Heart left ventricle (tissue), 16 donors: ENCODE data around the gene NISCH. TPM values are rescaled to one million over a fixed set of nuclear protein-coding genes. Genes with fewer than 3 reads are reported as not detected.

ENCODE experiments used
- ATAC-seq, 4 donors: fragments of 200-7000 bp; cut with Tn5 transposase; one replicate each; pipeline ENCODE4 v1.9.1; 2020 to 2022; ENCODE audit warnings: moderate library complexity in 4 of 4, mild to moderate bottlenecking in 3 of 4, moderate number of reproducible peaks in 1 of 4
- DNase-seq, 5 donors: peaks; one replicate each; pipeline ENCODE4 v3.0.0-alpha.2; 2020
- H3K27ac ChIP-seq, 12 donors: fragments of 200-600 bp; sonication (generic) in 4 of 12; one replicate each; pipeline versions ENCODE4 v1.5.0 to v1.8.0; 2016 to 2022; ENCODE audit warnings: mild to moderate bottlenecking in 2 of 12
- H3K27me3 ChIP-seq, 9 donors: fragments of 200-600 bp; sonication (generic) in 2 of 9; one replicate each; pipeline versions ENCODE4 v1.5.1 to v1.8.0; 2016 to 2022; ENCODE audit warnings: mild to moderate bottlenecking in 3 of 9
- H3K36me3 ChIP-seq, 9 donors: fragments of 200-600 bp; sonication (generic) in 2 of 9; one replicate each; pipeline versions ENCODE4 v1.5.0 to v1.8.0; 2018 to 2022; ENCODE audit warnings: mild to moderate bottlenecking in 2 of 9
- H3K4me1 ChIP-seq, 12 donors: fragments of 200-600 bp; sonication (generic) in 4 of 12; one replicate each; pipeline versions ENCODE4 v1.5.0 to v1.8.0; 2016 to 2022; ENCODE audit warnings: mild to moderate bottlenecking in 3 of 12
- H3K4me3 ChIP-seq, 12 donors: fragments of 200-600 bp; sonication (generic) in 4 of 12; one replicate each; pipeline versions ENCODE4 v1.5.0 to v1.8.0; 2017 to 2022; ENCODE audit warnings: mild to moderate bottlenecking in 9 of 12, moderate library complexity in 4 of 12
- H3K9me3 ChIP-seq, 12 donors: fragments of 200-600 bp; sonication (generic) in 4 of 12; one replicate each; pipeline versions ENCODE4 v1.5.0 to v1.8.0; 2016 to 2022; ENCODE audit warnings: mild to moderate bottlenecking in 1 of 12
- POLR2A ChIP-seq, 2 donors: fragments of 450-650 bp; IDR thresholded peaks; one replicate each; pipeline ENCODE4 v1.6.1; 2017; ENCODE audit warnings: antibody characterized with exemption in 2 of 2, mild to moderate bottlenecking in 2 of 2, moderate library complexity in 2 of 2
- WGBS, 4 donors: extraction: QIAGEN DNeasy Blood & Tissue Kit in 2 of 4; methylation state at CpG; one replicate each; pipeline versions ENCODE4 v1.1.5 to v1.1.7; 2013 to 2018; 5-methylcytosine and 5-hydroxymethylcytosine counted together
- intact Hi-C, 10 donors: fragments of 100-400 bp; cut with DNase I; formaldehyde crosslinking; loops; one replicate each; pipeline versions ENCODE4 v1.11.1 to v1.14.2; 2022
- polyA plus RNA-seq, 2 donors: library from polyadenylated mRNA; stranded (reverse); fragments of 200-250 nt; gene quantifications; one replicate each; pipeline ENCODE4 v1.2.3, GENCODE V29; 2013
- total RNA-seq, 9 donors: library from RNA; depleted of rRNA in 2 of 9; stranded (reverse); fragments of >200 nt in 2 of 9; fragmentation: NEBNext Ultra II Directional in 3 of 9; extraction: Animal tissue kit (Norgen Biotek cat#: 25700) in 3 of 9; gene quantifications; one replicate each; pipeline versions ENCODE4 v1.1.0 to v1.2.4, GENCODE V29; 2016 to 2023
- TF ChIP-seq, protein P1 (sequence below), 12 donors: fragments of 200-600 bp; sonication (generic) in 4 of 12; IDR thresholded peaks; one replicate each; pipeline versions ENCODE4 v1.5.0 to v1.8.0; 2018 to 2022; ENCODE audit warnings: antibody characterized with exemption in 12 of 12, mild to moderate bottlenecking in 5 of 12
- donor health status: ischemic (EF 13 %, LVEDD 7.1; RV severe dilation, severe dysfunction).
- donor health status: healthy with polysubstance abuse.
- donor health status: DM: no; HTN: yes; CAD: no.
- donor health status: DM: no; HTN: no; CAD: no.
- donor health status: ischemic (EF 25% LVEDD 6.9; RV normal size, moderate dysfunction).
- donor health status: ischemic (EF 25% LVEDD 5.7; RV mildly dilated, moderate dysfunction).
- donor health status: healthy.
- donor health status: DM: yes; HTN: yes; CAD: no.
- donor health status: ischemic (EF 35%, LVEDD 5.7; RV mildly dilated, moderate dysfunction).
- donor health status: nonischemic (EF 11% LVEDD 7.7; RV severe dilation, severe dysfunction).
- donor health status: DM: yes; HTN: yes; CAD: no.
- donor health status: PGD.
- donor health status: ischemic (EF 29% LVEDD 5.4; RV normal size, mild dysfunction).
- donor health status: nonischemic (EF 23%, LVEDD 6.1; RV moderate dilation, normal function).

Gene NISCH
- total and polyA plus RNA-seq, 11 donors = 28.8 to 56.2 (median 42.0) TPM

DNA sequence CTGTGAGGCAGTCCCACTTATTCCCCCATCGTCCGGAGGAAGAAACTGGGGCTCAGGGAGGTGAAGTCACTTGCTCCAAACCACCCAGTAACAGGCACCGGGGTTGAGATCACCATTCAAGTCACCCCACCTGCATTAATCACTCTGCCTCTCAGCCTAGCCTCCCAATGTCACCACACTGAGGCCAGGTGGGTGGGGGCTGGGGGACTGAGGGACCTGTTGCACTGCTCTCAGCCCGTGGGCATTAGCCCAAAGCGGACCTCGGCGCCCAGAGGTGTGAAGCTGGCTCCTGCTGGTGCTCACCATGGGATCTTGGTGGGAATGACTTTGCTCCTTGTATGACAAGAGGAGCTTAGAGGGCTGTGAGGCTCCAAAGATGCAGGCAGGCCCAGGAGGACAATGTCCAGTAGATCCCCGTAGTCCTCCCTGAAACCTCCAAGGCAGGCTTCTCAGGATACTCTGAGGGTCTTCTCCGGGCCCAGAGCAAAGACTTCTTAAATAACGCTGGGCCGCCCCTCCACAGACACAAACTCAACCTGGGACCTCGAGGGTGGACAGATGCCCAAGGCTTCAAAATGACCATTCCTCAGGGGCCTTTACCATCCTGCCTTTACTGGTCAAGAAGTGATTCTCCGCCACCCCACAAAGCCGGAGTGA, 76.6 kb downstream of the NISCH start:
- Histone ChIP-seq H3K9me3 (no peaks in the 10 kb centered on the region), H3K4me1 (peaks cover 0 to 80% (median 55%) of the 10 kb centered on the region in 12 donors), H3K27ac (peak overlapping the region; percentile 16 to 93 (median 80)), H3K36me3 (peaks cover 0 to 18% (median 10%) of the 10 kb centered on the region in 9 donors), H3K4me3 (peak overlapping the region in 9 of 12 donors; percentile 60 to 75 (median 66)), H3K27me3 (no peaks in the 10 kb centered on the region)
- TF ChIP-seq, protein P1, sequence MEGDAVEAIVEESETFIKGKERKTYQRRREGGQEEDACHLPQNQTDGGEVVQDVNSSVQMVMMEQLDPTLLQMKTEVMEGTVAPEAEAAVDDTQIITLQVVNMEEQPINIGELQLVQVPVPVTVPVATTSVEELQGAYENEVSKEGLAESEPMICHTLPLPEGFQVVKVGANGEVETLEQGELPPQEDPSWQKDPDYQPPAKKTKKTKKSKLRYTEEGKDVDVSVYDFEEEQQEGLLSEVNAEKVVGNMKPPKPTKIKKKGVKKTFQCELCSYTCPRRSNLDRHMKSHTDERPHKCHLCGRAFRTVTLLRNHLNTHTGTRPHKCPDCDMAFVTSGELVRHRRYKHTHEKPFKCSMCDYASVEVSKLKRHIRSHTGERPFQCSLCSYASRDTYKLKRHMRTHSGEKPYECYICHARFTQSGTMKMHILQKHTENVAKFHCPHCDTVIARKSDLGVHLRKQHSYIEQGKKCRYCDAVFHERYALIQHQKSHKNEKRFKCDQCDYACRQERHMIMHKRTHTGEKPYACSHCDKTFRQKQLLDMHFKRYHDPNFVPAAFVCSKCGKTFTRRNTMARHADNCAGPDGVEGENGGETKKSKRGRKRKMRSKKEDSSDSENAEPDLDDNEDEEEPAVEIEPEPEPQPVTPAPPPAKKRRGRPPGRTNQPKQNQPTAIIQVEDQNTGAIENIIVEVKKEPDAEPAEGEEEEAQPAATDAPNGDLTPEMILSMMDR (IDR thresholded peaks at IDR 0.05) = no peak
- TF ChIP-seq POLR2A (IDR thresholded peaks at IDR 0.05) = no peak
- ATAC-seq = no peak
- DNase-seq = peak in 2 of 5 donors; percentile 18 to 21
- intact Hi-C loops = loop anchor here in 3 of 10 donors (2.0 to 5.0 kb wide), 3 partner anchors 35 to 50 kb away; partner anchors contain the start of gene STAB1 (in 1 of the 3)
- 75 to 86% (median 82%) methylated on average over 5 to 14 of the region's 14 CpGs for WGBS, 4 donors

DNA sequence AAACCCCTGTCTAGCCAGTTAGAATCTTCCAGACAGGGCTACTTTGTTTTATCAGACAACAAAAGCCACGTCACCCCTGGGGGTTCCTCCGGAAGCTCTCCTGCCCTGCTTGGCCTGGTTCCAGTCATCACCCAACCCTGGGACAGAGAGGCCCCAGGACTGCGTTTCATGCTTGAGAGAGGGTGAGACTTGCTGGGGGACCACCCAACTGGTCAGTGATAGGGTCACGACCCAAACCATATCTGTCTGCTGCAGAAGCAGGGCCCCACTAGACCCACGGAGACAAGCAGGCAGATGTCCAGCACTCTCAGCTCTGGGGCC, 77.1 kb downstream of the NISCH start:
- Histone ChIP-seq H3K27me3 (no peaks in the 10 kb centered on the region), H3K4me3 (peak overlapping the region; percentile 46 to 75 (median 62)), H3K36me3 (peaks cover 0 to 13% (median 7%) of the 10 kb centered on the region in 9 donors), H3K4me1 (peaks cover 0 to 80% (median 57%) of the 10 kb centered on the region in 12 donors), H3K27ac (peak overlapping the region in 10 of 12 donors; percentile 59 to 93 (median 88)), H3K9me3 (no peaks in the 10 kb centered on the region)
- TF ChIP-seq, protein P1 (IDR thresholded peaks at IDR 0.05) = no peak
- TF ChIP-seq POLR2A (IDR thresholded peaks at IDR 0.05) = no peak
- intact Hi-C loops = loop anchor here in 2 of 10 donors (5.0 kb wide), 2 partner anchors 35 to 50 kb away; partner anchors contain the start of gene STAB1 (in 1 of the 2)
- ATAC-seq = no peak
- 39 to 59% (median 41%) methylated on average over 4 to 5 of the region's 5 CpGs for WGBS, 4 donors
- DNase-seq = peak in 2 of 5 donors; percentile 41 to 52

DNA sequence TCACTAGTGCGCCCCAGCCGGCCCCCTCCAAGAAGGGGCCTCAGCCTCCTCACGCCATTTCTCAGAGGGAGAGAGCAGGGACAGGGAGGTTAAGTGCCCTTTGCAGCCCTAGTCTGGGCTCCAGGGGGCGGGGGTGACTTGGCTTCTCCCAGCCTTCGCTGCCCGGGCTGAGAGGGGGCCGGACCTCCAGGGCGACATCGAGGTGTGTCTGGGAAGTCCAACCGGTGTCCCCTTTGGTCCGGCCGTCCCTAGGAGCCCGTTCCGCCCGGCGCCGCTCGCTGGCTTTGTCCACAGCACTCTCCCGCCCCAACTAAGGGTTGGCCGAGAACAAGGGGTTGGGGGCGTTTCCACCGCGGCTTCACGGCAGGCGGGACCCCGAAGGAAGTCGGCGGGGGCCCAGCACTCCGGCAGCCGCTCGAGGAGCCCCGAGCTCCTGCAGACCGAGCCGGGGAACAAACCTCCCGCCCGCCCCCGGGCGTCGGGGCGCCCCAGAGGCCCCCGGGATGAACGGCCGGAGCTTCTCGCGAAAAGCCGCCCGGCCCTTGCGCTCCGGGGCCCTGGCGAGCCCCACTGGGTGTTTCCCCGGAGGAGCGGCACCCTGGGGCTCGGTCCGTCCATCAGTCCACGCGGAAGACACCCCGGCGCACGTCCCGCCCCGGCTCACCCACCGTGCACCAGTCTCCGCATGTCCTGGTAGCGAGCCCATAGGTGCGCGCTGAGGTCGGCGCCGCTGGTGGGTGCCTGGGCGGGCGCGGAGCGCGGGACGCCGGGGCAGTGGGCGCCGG, 77.6 kb downstream of the NISCH start:
- peak overlapping the region; percentile 12 to 93 (median 80) for H3K27ac ChIP-seq
- H3K4me1 ChIP-seq = peaks cover 4 to 85% (median 63%) of the 10 kb centered on the region in 12 donors
- intact Hi-C loops = loop anchor here in 2 of 10 donors (5.0 kb wide), 2 partner anchors 36 to 51 kb away; partner anchors contain the start of gene STAB1 (in 1 of the 2)
- H3K27me3 ChIP-seq = no peaks in the 10 kb centered on the region
- ATAC-seq = no peak
- H3K36me3 ChIP-seq = peaks cover 0 to 9% (median 1%) of the 10 kb centered on the region in 9 donors
- 2 to 11% (median 4%) methylated on average over 10 to 78 of the region's 78 CpGs for WGBS, 4 donors
- peak overlapping the region; percentile 46 to 75 (median 62) for H3K4me3 ChIP-seq
- no peak for TF ChIP-seq POLR2A (IDR thresholded peaks at IDR 0.05)
- TF ChIP-seq, protein P1 (IDR thresholded peaks at IDR 0.05) = no peak
- no peaks in the 10 kb centered on the region for H3K9me3 ChIP-seq
- DNase-seq = peak in 3 of 5 donors; percentile 37 to 70 (median 48)
